ENCODE measurements around the gene LUZP2. TPM values are rescaled to one million over a fixed set of nuclear protein-coding genes. Genes with fewer than 3 reads are reported as not detected.

The LUZP2 gene
- total and polyA plus RNA-seq, 9 of the 15 experiments (the other 6 are each of a cell fraction or from before 2014, with no cell fraction given) = not detected

GRCh38 chr11:24944891-24945290 is 448.0 kb downstream of the LUZP2 start:
- no peak overlapping the region for H2AFZ ChIP-seq (ENCODE audit: low read depth, low read length)
- no TSS peak for BruUV-seq (replicated peaks)
- H3K4me3 ChIP-seq = no peak overlapping the region
- no peak overlapping the region for H3K4me2 ChIP-seq (ENCODE audit: insufficient read depth, low read length)
- H3K36me3 ChIP-seq (ENCODE audit: control insufficient read depth, insufficient read depth, low read length) = no peaks in the 10 kb centered on the region
- POLR2A ChIA-PET = no interaction called here
- TF ChIP-seq RCOR1 (IDR thresholded peaks at IDR 0.05; ENCODE audit: borderline replicate concordance in 1 of 2, low read depth in 2 of 2, low read length in 2 of 2) (no peak), POLR3G (IDR thresholded peaks at IDR 0.05; ENCODE audit: extremely low read depth, insufficient read length, insufficient replicate concordance) (no peak), ZBTB2 (IDR thresholded peaks at IDR 0.05) (no peak), NFYB (IDR thresholded peaks at IDR 0.05; ENCODE audit: extremely low read depth, insufficient read length) (no peak), ZNF609 (CRISPR knock-in tag; IDR thresholded peaks at IDR 0.05; ENCODE audit: borderline replicate concordance) (no peak), BCLAF1 (IDR thresholded peaks at IDR 0.05; ENCODE audit: borderline replicate concordance in 1 of 2, control insufficient read depth in 1 of 2, low read depth in 2 of 2, low read length in 1 of 2) (no peak), CXXC5 (CRISPR knock-in tag; IDR thresholded peaks at IDR 0.05) (no peak), HMG20B (CRISPR knock-in tag; IDR thresholded peaks at IDR 0.05) (no peak), HMBOX1 (IDR thresholded peaks at IDR 0.05) (no peak), KLF13 (tag; IDR thresholded peaks at IDR 0.05; ENCODE audit: borderline replicate concordance, low read depth) (no peak), CSDE1 (IDR thresholded peaks at IDR 0.05) (no peak)
- no peaks in the 10 kb centered on the region for H3K9me3 ChIP-seq (replicated peaks; ENCODE audit: control insufficient read depth, insufficient read depth, low read depth, low read length)
- no peak overlapping the region for H3K9ac ChIP-seq (ENCODE audit: insufficient read depth in 1 of 2, low read depth in 2 of 2, low read length in 2 of 2)
- intact Hi-C loops (cut with micrococcal nuclease) = no loop called here
- no peaks in the 10 kb centered on the region for H4K20me1 ChIP-seq (replicated peaks; ENCODE audit: control insufficient read depth, insufficient read depth, low read length)
- no peaks in the 10 kb centered on the region for H3K9me1 ChIP-seq (ENCODE audit: control insufficient read depth, insufficient read depth, low read length)
- no peak overlapping the region for H3K27ac ChIP-seq (ENCODE audit: extremely low read depth, low read depth, low read length)
- no peaks in the 10 kb centered on the region for H3K4me1 ChIP-seq (replicated peaks in 1 of 2; ENCODE audit: control insufficient read depth in 2 of 2, insufficient read depth in 2 of 2, low read length in 2 of 2)
- no peak for DNase-seq (ENCODE audit: extremely low read depth in 1 of 4, low spot score in 3 of 4)
- H3K27me3 ChIP-seq (ENCODE audit: control insufficient read depth in 2 of 2, insufficient read depth in 2 of 2, low read length in 2 of 2) = no peaks in the 10 kb centered on the region
- no peaks in the 10 kb centered on the region for H3K79me2 ChIP-seq (ENCODE audit: control insufficient read depth, insufficient read depth, low read length)
- CTCF ChIA-PET (ENCODE audit: low intra/inter-chr PET ratio) = no interaction called here
- 0% methylated on average over 3 of the region's 3 CpGs for WGBS (ENCODE audit: insufficient coverage, low coverage, missing lambda C conversion rate)
- in situ Hi-C loops (cut with MboI) = no loop called here
- ATAC-seq = no peak
- no peak for FAIRE-seq
